CD4-positive, alpha-beta T cell (primary cell): Measurements from ENCODE around the gene WDR82. TPM values are rescaled to one million over a fixed set of nuclear protein-coding genes. Genes with fewer than 3 reads are reported as not detected.

Experiments
- ATAC-seq: fragments of 200-7000 bp; cut with Tn5 transposase; one replicate; pipeline ENCODE4 v1.10.0; 2022; ENCODE audit warnings: mild to moderate bottlenecking; ENCODE audit not compliant: poor library complexity
- CTCF ChIA-PET: fragments of 350-600 bp; sonication (Branson Sonifier 250); formaldehyde crosslinking; loops from one replicate; lab custom pipeline; 2021; ENCODE audit warnings: antibody characterized with exemption, inconsistent platforms; lab: Charles Lee
- POLR2A ChIA-PET: fragments of 350-600 bp; sonication (Branson Sonifier 250); formaldehyde crosslinking; loops from one replicate; lab custom pipeline; 2021; ENCODE audit warnings: antibody characterized with exemption, inconsistent platforms; lab: Charles Lee
- DNase-seq, 14 experiments: peaks; one replicate each; pipeline ENCODE4 v3.0.0-alpha.2; 2013 to 2020; ENCODE audit warnings: mixed read lengths in 2 of 14
- H3K27ac ChIP-seq, 2 donors: one replicate each; pipeline versions ENCODE4 v1.5.1 to v1.7.0; 2013; ENCODE audit warnings: low read length in 2 of 2, low read depth in 1 of 2, mild to moderate bottlenecking in 1 of 2
- H3K27me3 ChIP-seq, 2 experiments: 1 replicate in 1 of 2; 2 replicates in 1 of 2; pipeline versions ENCODE4 v1.6.1 to v1.7.0; 2013; ENCODE audit warnings: low read length in 2 of 2, control low read depth in 1 of 2, mild to moderate bottlenecking in 1 of 2, moderate library complexity in 1 of 2; ENCODE audit not compliant: insufficient read depth in 2 of 2, control insufficient read depth in 1 of 2
- H3K36me3 ChIP-seq: one replicate; pipeline ENCODE4 v1.6.1; 2013; ENCODE audit warnings: low read length, control low read depth; ENCODE audit not compliant: insufficient read depth
- H3K4me1 ChIP-seq: one replicate; pipeline ENCODE4 v1.6.1; 2013; ENCODE audit warnings: low read length, control low read depth; ENCODE audit not compliant: insufficient read depth
- H3K4me3 ChIP-seq: one replicate; pipeline ENCODE4 v1.5.1; 2013; ENCODE audit warnings: mild to moderate bottlenecking, low read length, moderate library complexity
- H3K9me3 ChIP-seq, 2 experiments: 1 replicate in 1 of 2; 2 replicates in 1 of 2; pipeline versions ENCODE4 v1.6.1 to v1.7.0; 2013; ENCODE audit warnings: low read length in 2 of 2, mild to moderate bottlenecking in 2 of 2, control low read depth in 1 of 2, moderate library complexity in 1 of 2; ENCODE audit not compliant: control insufficient read depth in 1 of 2, insufficient read depth in 1 of 2
- H3K27ac Mint-ChIP-seq: one replicate; pipeline ENCODE4 v1.8.0; 2020; ENCODE audit warnings: mixed read lengths
- H3K27me3 Mint-ChIP-seq: one replicate; pipeline ENCODE4 v1.8.0; 2021; ENCODE audit warnings: mixed read lengths
- H3K36me3 Mint-ChIP-seq: one replicate; pipeline ENCODE4 v1.8.0; 2021; ENCODE audit warnings: low read depth, mixed read lengths
- H3K4me1 Mint-ChIP-seq: one replicate; pipeline ENCODE4 v1.8.0; 2021; ENCODE audit warnings: low read depth, mixed read lengths
- H3K4me3 Mint-ChIP-seq: one replicate; pipeline ENCODE4 v1.8.0; 2020; ENCODE audit warnings: mild to moderate bottlenecking, mixed read lengths
- H3K9me3 Mint-ChIP-seq: one replicate; pipeline ENCODE4 v1.8.0; 2020; ENCODE audit warnings: mixed read lengths
- CTCF ChIP-seq: fragments of 200-600 bp; IDR thresholded peaks from one replicate; pipeline ENCODE4 v1.8.0; 2022; ENCODE audit warnings: antibody characterized with exemption, mild to moderate bottlenecking
- intact Hi-C, 2 experiments: fragments of 100-400 bp; cut with DNase I in 1 of 2; cut with micrococcal nuclease in 1 of 2; formaldehyde crosslinking; loops; one replicate each; pipeline versions ENCODE4 v1.15.1 to v1.9.0; 2023 to 2025; cut with DNase I, micrococcal nuclease
- total RNA-seq, 174 experiments: library from RNA in 2 of 174; stranded (reverse) in 2 of 174; gene quantifications; one replicate each; pipeline ENCODE4 v1.2.3 and lab custom pipeline; 2021 to 2026

The WDR82 gene
- total RNA-seq, 2 experiments from 2014 or later: 114 TPM

- Mint-ChIP-seq H3K9me3 (no peaks in the 10 kb centered on the region), H3K36me3 (peaks cover 10% of the 10 kb centered on the region), H3K27ac (no peak overlapping the region), H3K4me3 (no peak overlapping the region), H3K4me1 (peaks cover 9% of the 10 kb centered on the region), H3K27me3 (no peaks in the 10 kb centered on the region)
- Histone ChIP-seq H3K36me3 (peaks cover 15% of the 10 kb centered on the region), H3K4me3 (no peak overlapping the region), H3K27ac (no peak overlapping the region), H3K9me3 (no peaks in the 10 kb centered on the region), H3K4me1 (no peaks in the 10 kb centered on the region), H3K27me3 (no peaks in the 10 kb centered on the region)
- DNase-seq (no peak), ATAC-seq (no peak)
- CTCF ChIA-PET: interaction anchor here (1.1 kb wide), 1 partner anchor 67 kb away, joined by 3 read pairs; no protein-coding TSS in a partner anchor
- no peak for TF ChIP-seq CTCF
- POLR2A ChIA-PET: interaction anchor here (0.6 to 1.0 kb wide), 2 partner anchors 12 to 16 kb away, joined by 3 to 5 read pairs; partner anchors contain the start of gene GLYCTK
- intact Hi-C loops: no loop called here
Observed at GRCh38 chr3:52299247-52299878, 20.9 kb upstream of the WDR82 start.

GRCh38 chr3:52298149-52299098 is 20.0 kb upstream of the WDR82 start:
- Mint-ChIP-seq H3K27ac (no peak overlapping the region), H3K36me3 (peaks cover 13% of the 10 kb centered on the region), H3K9me3 (no peaks in the 10 kb centered on the region), H3K4me3 (no peak overlapping the region), H3K27me3 (no peaks in the 10 kb centered on the region), H3K4me1 (peaks cover 9% of the 10 kb centered on the region)
- Histone ChIP-seq H3K36me3 (peaks cover 23% of the 10 kb centered on the region), H3K4me3 (no peak overlapping the region), H3K27ac (no peak overlapping the region), H3K4me1 (no peaks in the 10 kb centered on the region), H3K9me3 (no peaks in the 10 kb centered on the region), H3K27me3 (no peaks in the 10 kb centered on the region)
- ChIA-PET CTCF (interaction anchor here (1.1 kb wide), 1 partner anchor 66 kb away, joined by 3 read pairs; no protein-coding TSS in a partner anchor), POLR2A (no interaction called here)
- no peak for DNase-seq
- no peak for TF ChIP-seq CTCF
- intact Hi-C loops: no loop called here
- no peak for ATAC-seq

- ATAC-seq (no peak), DNase-seq (no peak)
- no peak for TF ChIP-seq CTCF
- H3K27ac Mint-ChIP-seq: no peak overlapping the region
- H3K27me3 ChIP-seq: no peaks in the 10 kb centered on the region
- peaks cover 33% of the 10 kb centered on the region for H3K36me3 ChIP-seq
- ChIA-PET CTCF (no interaction called here), POLR2A (interaction anchor here (1.0 kb wide), 1 partner anchor 52 kb away, joined by 3 read pairs; the partner anchor contains the start of gene PPM1M)
- H3K4me1 Mint-ChIP-seq: peaks cover 9% of the 10 kb centered on the region
- H3K4me3 Mint-ChIP-seq: no peak overlapping the region
- intact Hi-C loops: no loop called here
- H3K9me3 Mint-ChIP-seq: no peaks in the 10 kb centered on the region
- no peak overlapping the region for H3K27ac ChIP-seq
- no peaks in the 10 kb centered on the region for H3K4me1 ChIP-seq
- H3K36me3 Mint-ChIP-seq: peaks cover 22% of the 10 kb centered on the region
- no peaks in the 10 kb centered on the region for H3K27me3 Mint-ChIP-seq
- H3K4me3 ChIP-seq: no peak overlapping the region
- no peaks in the 10 kb centered on the region for H3K9me3 ChIP-seq
Observed at GRCh38 chr3:52297242-52298148, 19.0 kb upstream of the WDR82 start.
